Endothelial cell of umbilical vein (primary cell): ENCODE data around the gene TXNDC8. TPM values are rescaled to one million over a fixed set of nuclear protein-coding genes. Genes with fewer than 3 reads are reported as not detected.

ENCODE experiments used
- BruUV-seq: library from RNA; stranded (reverse); fragments of 400-500 nt; replicated peaks from 2 replicates; lab custom pipeline; 2021; lab: Mats Ljungman, UMichigan
- CTCF ChIA-PET: fragments of 300-600, 350-600 bp; sonication (Branson Sonifier 250); formaldehyde crosslinking; loops from one replicate; lab custom pipeline; 2021; ENCODE audit warnings: antibody characterized with exemption, inconsistent platforms; lab: Charles Lee
- POLR2A ChIA-PET: fragments of 300-600, 350-600 bp; sonication (Branson Sonifier 250); formaldehyde crosslinking; loops from one replicate; lab custom pipeline; 2021; ENCODE audit warnings: antibody characterized with exemption, inconsistent platforms; lab: Charles Lee
- DNase-seq: peaks from one replicate; pipeline ENCODE4 v3.0.0-alpha.2; 2011; ENCODE audit warnings: low read depth, low spot score
- FAIRE-seq: peaks from 2 replicates; lab custom pipeline; 2011; peaks lifted over from hg19 to GRCh38; lab: Jason Lieb, UNC
- H2AFZ ChIP-seq: 2 replicates; pipeline ENCODE4 v1.6.0; 2012; ENCODE audit warnings: low read depth, low read length, control low read depth, inconsistent platforms
- H3K27ac ChIP-seq: 2 replicates; pipeline ENCODE4 v1.5.1; 2011; ENCODE audit warnings: low read depth, mild to moderate bottlenecking, control low read depth, low read length, moderate library complexity; ENCODE audit not compliant: insufficient read depth
- H3K27me3 ChIP-seq, 2 experiments: 2 replicates each; pipeline versions ENCODE4 v1.6.0 to v1.6.1; 2011; ENCODE audit warnings: low read length in 2 of 2, mixed read lengths in 1 of 2; ENCODE audit not compliant: control insufficient read depth in 2 of 2, insufficient read depth in 2 of 2
- H3K36me3 ChIP-seq, 2 experiments: 2 replicates in 1 of 2; 3 replicates in 1 of 2; pipeline ENCODE4 v1.5.1; 2011; ENCODE audit warnings: low read length in 2 of 2, mild to moderate bottlenecking in 1 of 2, moderate library complexity in 1 of 2; ENCODE audit not compliant: control insufficient read depth in 2 of 2, insufficient read depth in 2 of 2; ENCODE audit errors: extremely low read depth in 1 of 2
- H3K4me1 ChIP-seq: 3 replicates; pipeline ENCODE4 v1.5.1; 2011; ENCODE audit warnings: mild to moderate bottlenecking, low read length; ENCODE audit not compliant: control insufficient read depth, insufficient read depth; ENCODE audit errors: extremely low read depth
- H3K4me2 ChIP-seq: 2 replicates; pipeline ENCODE4 v1.6.1; 2011; ENCODE audit warnings: low read length, control low read depth, mixed read lengths; ENCODE audit not compliant: insufficient read depth
- H3K4me3 ChIP-seq, 3 experiments: fragments of 200-600 bp in 1 of 3; sonication (generic), shearing (Covaris generic) in 1 of 3; replicated peaks in 1 of 3; 2 replicates each; pipeline ENCODE4 v1.5.1; 2011 to 2016; ENCODE audit warnings: control low read depth in 3 of 3, low read length in 3 of 3, mild to moderate bottlenecking in 2 of 3, inconsistent platforms in 1 of 3, low read depth in 1 of 3, moderate library complexity in 1 of 3; ENCODE audit not compliant: insufficient read depth in 1 of 3
- H3K79me2 ChIP-seq: 2 replicates; pipeline ENCODE4 v1.6.0; 2012; ENCODE audit warnings: low read length, inconsistent platforms; ENCODE audit not compliant: control insufficient read depth, insufficient read depth
- H3K9ac ChIP-seq: replicated peaks from 2 replicates; pipeline ENCODE3; 2011; ENCODE audit warnings: low read length, control low read depth; ENCODE audit not compliant: insufficient read depth; ENCODE audit errors: extremely low read depth
- H3K9me1 ChIP-seq: replicated peaks from 3 replicates; pipeline ENCODE4 v1.6.0; 2011; ENCODE audit warnings: mild to moderate bottlenecking, low read length; ENCODE audit not compliant: control insufficient read depth, insufficient read depth; ENCODE audit errors: extremely low read depth
- H3K9me3 ChIP-seq: replicated peaks from 2 replicates; pipeline ENCODE4 v1.5.1; 2012; ENCODE audit warnings: low read length, inconsistent platforms; ENCODE audit not compliant: control insufficient read depth, insufficient read depth
- H4K20me1 ChIP-seq: replicated peaks from 2 replicates; pipeline ENCODE3; 2011; ENCODE audit warnings: mild to moderate bottlenecking, low read length; ENCODE audit not compliant: control insufficient read depth, insufficient read depth; ENCODE audit errors: extremely low read depth
- EZH2 ChIP-seq: IDR thresholded peaks from 2 replicates; pipeline ENCODE4 v1.6.1; 2012; ENCODE audit warnings: borderline replicate concordance, low read depth, mild to moderate bottlenecking, moderate library complexity, low read length, inconsistent platforms; ENCODE audit not compliant: severe bottlenecking
- FOS ChIP-seq: IDR thresholded peaks from 2 replicates; pipeline ENCODE4 v1.6.1; 2011; ENCODE audit warnings: mild to moderate bottlenecking, low read length, moderate library complexity, borderline replicate concordance; ENCODE audit not compliant: insufficient read depth
- GATA2 ChIP-seq: IDR thresholded peaks from 2 replicates; pipeline ENCODE4 v1.7.0; 2011; ENCODE audit warnings: low read depth, mild to moderate bottlenecking, moderate library complexity, mixed read lengths, low read length; ENCODE audit not compliant: insufficient read length, insufficient read depth
- JUN ChIP-seq: IDR thresholded peaks from 2 replicates; pipeline ENCODE4 v1.6.1; 2011; ENCODE audit warnings: borderline replicate concordance, low read depth; ENCODE audit not compliant: insufficient read length, insufficient read depth
- MYC ChIP-seq: IDR thresholded peaks from one replicate; pipeline ENCODE4 v1.6.1; 2011; ENCODE audit warnings: mild to moderate bottlenecking, low read depth, low read length
- POLR2A ChIP-seq: IDR thresholded peaks from 2 replicates; pipeline ENCODE4 v1.6.1; 2012; ENCODE audit warnings: low read depth, mild to moderate bottlenecking, control low read depth, low read length
- POLR2AphosphoS5 ChIP-seq: IDR thresholded peaks from 2 replicates; pipeline ENCODE4 v1.6.1; 2012; ENCODE audit warnings: low read depth, mild to moderate bottlenecking, control low read depth, low read length, moderate library complexity; ENCODE audit not compliant: insufficient read depth
- dilution Hi-C: fragments of 300-500 bp; cut with MboI; formaldehyde crosslinking; loops from one replicate; pipeline ENCODE4 v1.15.0; 2019; ENCODE audit warnings: low sequenced_read_pairs; ENCODE audit not compliant: extremely low pct_ligation_motif_present
- intact Hi-C: fragments of 100-400 bp; cut with micrococcal nuclease; formaldehyde crosslinking; loops from one replicate; pipeline ENCODE4 v1.10.0; 2022
- polyA plus RNA-seq, 4 experiments: library from polyadenylated mRNA; depleted of rRNA in 3 of 4; stranded (reverse) in 3 of 4; unstranded in 1 of 4; fragments of >200 nt; gene quantifications; 2 replicates each; pipeline versions ENCODE4 v1.2.1 to v1.2.3, GENCODE V29; 2011 to 2012; ENCODE audit warnings: missing spikeins in 1 of 4
- total RNA-seq: library from RNA; stranded (reverse); gene quantifications from 2 replicates; pipeline ENCODE4 v1.2.3, GENCODE V29; 2021
- TF ChIP-seq, protein P1 (sequence below): IDR thresholded peaks from 2 replicates; pipeline ENCODE4 v1.6.1; 2011; ENCODE audit not compliant: insufficient read depth, insufficient read length
- TF ChIP-seq, protein P2 (sequence below), 2 donors: IDR thresholded peaks; 1 replicate in 1 of 2; 2 replicates in 1 of 2; pipeline ENCODE4 v1.5.1; 2011; ENCODE audit warnings: low read length in 2 of 2, mild to moderate bottlenecking in 2 of 2, moderate library complexity in 2 of 2, control low read depth in 1 of 2, inconsistent platforms in 1 of 2, low read depth in 1 of 2; ENCODE audit not compliant: insufficient read depth in 1 of 2; ENCODE audit errors: extremely low read depth in 1 of 2

Gene TXNDC8
- total and polyA plus RNA-seq, 2 donors (not counting 3 experiments of a cell fraction or from before 2014, with no cell fraction given) = not detected

DNA sequence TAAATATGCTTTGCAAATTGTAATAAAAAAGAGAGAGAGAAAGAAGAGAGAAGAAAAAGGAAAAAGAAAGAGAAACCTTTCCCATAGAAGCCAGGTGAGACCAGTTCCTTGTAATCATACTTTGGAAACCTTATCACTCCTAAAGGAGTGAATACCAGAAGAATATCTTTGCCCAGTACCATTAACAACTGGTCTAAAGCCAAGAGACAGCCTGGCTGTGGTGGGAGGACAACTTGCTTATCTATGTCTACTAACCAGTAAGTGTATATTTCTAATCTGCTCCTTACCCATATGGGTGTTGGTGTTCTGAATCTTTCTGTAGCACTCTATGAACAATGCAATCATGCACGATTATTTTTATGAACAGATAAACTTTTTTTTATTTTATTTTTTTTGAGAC is 70.9 kb downstream of the TXNDC8 start:
- Histone ChIP-seq H3K27me3 (peaks cover 3 to 4% of the 10 kb centered on the region in 2 experiments), H3K4me1 (no peaks in the 10 kb centered on the region), H3K4me2 (no peak overlapping the region), H3K27ac (no peak overlapping the region), H3K9ac (no peak overlapping the region), H3K4me3 (no peak overlapping the region), H2AFZ (no peak overlapping the region), H3K9me3 (no peaks in the 10 kb centered on the region), H3K79me2 (no peaks in the 10 kb centered on the region), H3K36me3 (no peaks in the 10 kb centered on the region), H3K9me1 (no peaks in the 10 kb centered on the region), H4K20me1 (no peaks in the 10 kb centered on the region)
- FAIRE-seq (no peak), DNase-seq (no peak)
- TF ChIP-seq GATA2 (no peak), MYC (no peak), JUN (no peak), FOS (no peak), POLR2A (no peak), EZH2 (no peak)
- TF ChIP-seq, protein P1, sequence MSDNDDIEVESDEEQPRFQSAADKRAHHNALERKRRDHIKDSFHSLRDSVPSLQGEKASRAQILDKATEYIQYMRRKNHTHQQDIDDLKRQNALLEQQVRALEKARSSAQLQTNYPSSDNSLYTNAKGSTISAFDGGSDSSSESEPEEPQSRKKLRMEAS = no peak
- BruUV-seq = no TSS peak
- intact Hi-C loops (no loop called here), dilution Hi-C loops (no loop called here)
- ChIA-PET CTCF (no interaction called here), POLR2A (no interaction called here)

DNA sequence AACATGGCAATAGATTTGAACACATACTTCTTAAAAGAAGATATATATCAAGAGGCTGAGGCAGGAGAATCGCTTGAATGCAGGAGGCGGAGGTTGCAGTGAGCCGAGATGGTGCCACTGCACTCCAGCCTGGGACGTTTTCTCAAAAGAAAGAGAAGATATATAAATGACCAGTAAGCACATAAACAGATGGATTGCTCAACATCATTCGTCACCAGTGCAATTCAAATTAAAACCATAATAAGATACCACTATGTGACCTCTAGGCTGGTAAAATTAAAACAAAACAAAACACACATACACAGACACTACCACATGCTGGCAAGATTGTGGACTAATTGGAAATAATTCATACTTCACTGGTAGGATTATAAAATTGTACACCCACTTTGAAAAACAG is 76.0 kb downstream of the TXNDC8 start:
- Histone ChIP-seq H3K36me3 (no peaks in the 10 kb centered on the region), H3K9me3 (no peaks in the 10 kb centered on the region), H3K9me1 (no peaks in the 10 kb centered on the region), H3K27ac (no peak overlapping the region), H3K79me2 (no peaks in the 10 kb centered on the region), H4K20me1 (no peaks in the 10 kb centered on the region), H3K9ac (no peak overlapping the region), H3K4me3 (no peak overlapping the region), H3K27me3 (no peaks in the 10 kb centered on the region), H3K4me1 (peaks cover 11% of the 10 kb centered on the region), H3K4me2 (no peak overlapping the region), H2AFZ (no peak overlapping the region)
- intact Hi-C loops = no loop called here
- dilution Hi-C loops = no loop called here
- TF ChIP-seq POLR2AphosphoS5 (no peak), POLR2A (no peak), EZH2 (no peak), JUN (no peak), MYC (no peak), GATA2 (no peak), FOS (no peak)
- TF ChIP-seq, protein P1 = no peak
- TF ChIP-seq, protein P2, sequence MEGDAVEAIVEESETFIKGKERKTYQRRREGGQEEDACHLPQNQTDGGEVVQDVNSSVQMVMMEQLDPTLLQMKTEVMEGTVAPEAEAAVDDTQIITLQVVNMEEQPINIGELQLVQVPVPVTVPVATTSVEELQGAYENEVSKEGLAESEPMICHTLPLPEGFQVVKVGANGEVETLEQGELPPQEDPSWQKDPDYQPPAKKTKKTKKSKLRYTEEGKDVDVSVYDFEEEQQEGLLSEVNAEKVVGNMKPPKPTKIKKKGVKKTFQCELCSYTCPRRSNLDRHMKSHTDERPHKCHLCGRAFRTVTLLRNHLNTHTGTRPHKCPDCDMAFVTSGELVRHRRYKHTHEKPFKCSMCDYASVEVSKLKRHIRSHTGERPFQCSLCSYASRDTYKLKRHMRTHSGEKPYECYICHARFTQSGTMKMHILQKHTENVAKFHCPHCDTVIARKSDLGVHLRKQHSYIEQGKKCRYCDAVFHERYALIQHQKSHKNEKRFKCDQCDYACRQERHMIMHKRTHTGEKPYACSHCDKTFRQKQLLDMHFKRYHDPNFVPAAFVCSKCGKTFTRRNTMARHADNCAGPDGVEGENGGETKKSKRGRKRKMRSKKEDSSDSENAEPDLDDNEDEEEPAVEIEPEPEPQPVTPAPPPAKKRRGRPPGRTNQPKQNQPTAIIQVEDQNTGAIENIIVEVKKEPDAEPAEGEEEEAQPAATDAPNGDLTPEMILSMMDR (IDR thresholded peaks at IDR 0.05; ENCODE audit: extremely low read depth in 1 of 2, insufficient read depth in 1 of 2, low read depth in 1 of 2, low read length in 2 of 2) = no peak
- CTCF ChIA-PET = interaction anchor here (4.4 kb wide), 1 partner anchor 9 kb away, joined by 29 read pairs; no protein-coding TSS in a partner anchor
- DNase-seq (no peak), FAIRE-seq (no peak)
- POLR2A ChIA-PET = no interaction called here
- BruUV-seq = no TSS peak
